ENCODE measurements around the gene UTP14C.
"Not testable (repeated sequence)": the region's sequence is repeated elsewhere in the genome, so short reads cannot be mapped to it uniquely, and the experiment has no call there.

The UTP14C gene

DNA sequence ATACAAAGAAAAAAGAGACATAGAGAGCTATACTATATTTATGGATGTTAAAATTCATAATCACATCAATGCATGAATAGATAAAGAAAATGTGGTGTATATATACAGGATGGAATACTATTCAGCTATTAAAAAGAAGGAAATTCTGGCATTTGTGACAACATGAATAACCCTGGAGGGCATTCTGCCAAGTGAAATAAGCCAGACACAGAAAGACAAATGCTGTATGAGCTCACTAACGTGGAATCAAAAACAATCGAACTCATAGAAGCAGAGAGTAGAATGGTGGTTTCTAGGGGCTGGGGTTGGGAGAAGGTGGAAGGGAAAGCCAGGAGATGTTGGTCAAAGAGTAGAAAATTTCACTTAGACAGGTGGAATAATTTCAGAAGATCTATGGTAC is 24.0 kb downstream of the UTP14C start:
- no peak for DNase-seq

DNA sequence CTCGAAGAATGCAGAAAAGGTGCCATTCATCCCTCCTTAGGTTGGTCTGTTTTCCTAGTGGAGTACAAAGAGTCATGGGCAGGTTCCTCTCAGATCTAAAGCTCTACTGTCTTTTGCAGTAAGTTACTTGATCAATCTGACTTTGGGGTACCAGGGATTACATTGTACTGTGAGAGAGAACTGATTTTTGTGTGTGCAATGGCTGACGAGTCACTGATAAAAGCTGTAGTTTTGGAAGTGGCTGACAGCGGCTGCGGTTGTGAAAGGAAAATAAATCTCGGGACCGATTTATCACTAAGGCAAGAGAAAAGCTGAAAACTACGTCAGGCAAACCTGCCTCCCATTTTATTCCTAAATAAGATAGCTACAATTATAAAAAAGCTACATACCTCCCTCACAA is 26.9 kb downstream of the UTP14C start:
- no peak for DNase-seq

DNA sequence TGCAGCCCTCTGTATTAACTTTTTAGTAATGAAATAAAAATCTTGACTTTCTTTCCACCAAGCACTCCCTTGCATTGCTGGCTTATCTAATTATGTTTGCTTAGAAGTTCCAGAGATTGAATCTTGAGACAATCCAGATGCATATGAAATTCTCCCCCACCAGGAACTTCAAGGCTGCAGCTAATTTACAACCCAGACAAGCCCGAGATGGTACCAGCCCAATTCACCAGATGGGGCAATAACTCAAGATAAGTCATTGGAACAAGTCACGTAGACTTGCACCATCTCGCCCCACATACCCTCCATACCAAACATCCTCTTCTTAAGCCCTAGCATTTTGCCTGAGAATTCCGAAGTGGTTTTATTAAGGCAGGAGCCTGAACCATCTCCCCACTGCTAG is 29.0 kb downstream of the UTP14C start:
- no peak for DNase-seq

DNA sequence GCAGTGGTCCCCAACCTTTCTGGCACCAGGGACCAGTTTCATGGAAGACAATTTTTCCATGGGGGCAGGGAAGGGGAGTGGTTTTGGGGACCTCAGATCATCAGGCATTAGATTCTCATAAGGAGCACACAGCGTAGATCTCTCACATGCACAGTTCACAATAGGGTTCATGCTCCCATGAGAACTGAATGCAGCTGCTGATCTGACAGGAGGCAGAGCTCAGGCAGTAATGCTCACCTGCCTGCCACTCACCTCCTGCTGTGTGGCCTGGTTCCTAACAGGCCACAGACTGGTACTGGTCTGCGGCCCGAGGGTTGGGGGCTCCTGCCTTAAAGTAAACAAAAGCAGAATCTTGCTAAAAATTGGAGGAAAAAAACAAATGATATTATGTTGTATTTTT is 36.6 kb downstream of the UTP14C start:
- not testable (repeated sequence) for DNase-seq

DNA sequence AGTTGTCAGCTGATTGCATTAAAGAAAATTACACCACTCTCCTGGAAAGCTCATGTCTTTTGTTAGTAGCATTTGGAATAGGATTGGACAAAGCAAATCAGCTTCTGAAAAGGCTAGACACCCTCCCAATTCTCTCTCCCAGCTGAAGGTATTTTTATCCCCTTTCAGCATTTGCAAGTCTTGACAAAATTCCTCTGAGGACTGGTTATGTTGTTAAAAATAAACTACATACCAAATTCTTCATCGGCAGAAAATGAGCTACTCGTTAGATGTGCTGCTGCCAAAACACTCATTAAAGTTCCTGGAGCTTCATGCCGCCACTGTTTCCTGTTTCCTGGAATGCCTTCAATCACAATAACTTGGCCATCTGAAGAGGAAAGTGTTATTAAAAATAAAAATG is 37.1 kb downstream of the UTP14C start:
- no peak for DNase-seq

DNA sequence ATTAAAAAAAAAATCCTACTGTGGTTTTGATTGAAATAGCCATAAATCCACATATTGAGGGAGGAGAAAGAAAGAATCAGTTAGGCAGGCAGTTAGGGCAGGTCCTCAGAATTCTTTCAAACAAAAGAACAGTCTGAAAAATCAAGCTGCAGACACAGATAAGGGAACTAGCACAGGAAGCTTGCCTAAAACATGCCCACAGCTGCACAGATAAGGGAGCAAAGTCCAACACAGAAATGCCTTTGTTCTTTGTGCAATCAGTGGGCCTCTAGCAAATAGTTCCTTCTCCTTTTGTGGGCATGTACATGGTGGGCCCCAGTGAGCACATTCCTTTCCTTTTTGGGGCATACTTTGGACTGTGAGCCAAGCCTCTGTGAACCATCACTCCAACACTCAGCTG is 42.7 kb downstream of the UTP14C start:
- no peak for DNase-seq

DNA sequence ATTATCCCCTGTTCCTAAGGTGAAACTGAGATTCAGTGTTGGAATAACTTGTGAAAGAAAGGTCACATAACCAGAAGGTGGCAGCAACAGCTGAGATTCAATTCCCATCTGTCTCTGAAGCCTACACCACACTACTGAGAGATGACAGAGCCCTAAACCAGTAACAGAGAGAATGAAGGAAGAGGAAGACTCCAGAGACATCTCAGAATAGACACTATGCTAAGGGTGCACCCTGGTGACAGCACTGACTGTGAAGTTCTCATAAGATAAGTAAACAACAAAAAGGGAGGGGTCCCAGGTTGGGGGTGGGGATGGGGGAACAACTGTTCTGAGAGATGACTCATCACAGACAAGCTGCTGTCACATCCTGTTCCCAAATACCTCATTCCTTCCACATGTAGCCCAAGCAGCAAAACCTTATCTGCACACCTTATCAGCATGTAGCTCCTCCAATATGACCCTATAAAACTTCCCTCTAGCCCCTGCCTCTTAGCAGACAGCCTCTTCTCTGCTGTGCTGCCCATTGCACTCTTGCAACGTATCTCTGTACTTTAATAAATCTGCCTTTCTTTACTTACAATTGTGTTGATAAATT is 46.5 kb downstream of the UTP14C start:
- no peak for DNase-seq

All from NCI-H2081 (cell line).